Measurements from ENCODE around the gene HSPA2. TPM values are rescaled to one million over a fixed set of nuclear protein-coding genes. Genes with fewer than 3 reads are reported as not detected.

The HSPA2 gene
- total and polyA plus RNA-seq, 2 of the 13 experiments (the other 11 are each of a cell fraction or from before 2014, with no cell fraction given): 0.15 to 0.27 TPM

DNA sequence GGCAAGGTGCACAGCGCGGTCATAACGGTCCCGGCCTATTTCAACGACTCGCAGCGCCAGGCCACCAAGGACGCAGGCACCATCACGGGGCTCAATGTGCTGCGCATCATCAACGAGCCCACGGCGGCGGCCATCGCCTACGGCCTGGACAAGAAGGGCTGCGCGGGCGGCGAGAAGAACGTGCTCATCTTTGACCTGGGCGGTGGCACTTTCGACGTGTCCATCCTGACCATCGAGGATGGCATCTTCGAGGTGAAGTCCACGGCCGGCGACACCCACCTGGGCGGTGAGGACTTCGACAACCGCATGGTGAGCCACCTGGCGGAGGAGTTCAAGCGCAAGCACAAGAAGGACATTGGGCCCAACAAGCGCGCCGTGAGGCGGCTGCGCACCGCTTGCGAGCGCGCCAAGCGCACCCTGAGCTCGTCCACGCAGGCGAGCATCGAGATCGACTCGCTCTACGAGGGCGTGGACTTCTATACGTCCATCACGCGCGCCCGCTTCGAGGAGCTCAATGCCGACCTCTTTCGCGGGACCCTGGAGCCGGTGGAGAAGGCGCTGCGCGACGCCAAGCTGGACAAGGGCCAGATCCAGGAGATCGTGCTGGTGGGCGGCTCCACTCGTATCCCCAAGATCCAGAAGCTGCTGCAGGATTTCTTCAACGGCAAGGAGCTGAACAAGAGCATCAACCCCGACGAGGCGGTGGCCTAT, 875 bp downstream of the HSPA2 start:
- ATAC-seq: no peak
- no peaks in the 10 kb centered on the region for H3K79me2 ChIP-seq (ENCODE audit: insufficient read depth, low read length)
- no peak for DNase-seq (ENCODE audit: low spot score)
- no peak overlapping the region for H3K4me2 ChIP-seq (ENCODE audit: low read depth, low read length)
- H3K4me1 ChIP-seq (ENCODE audit: insufficient read depth, low read length): peaks cover 16% of the 10 kb centered on the region
- 96% methylated on average over 69 of the region's 73 CpGs for WGBS (ENCODE audit: low lambda C conversion rate)
- in situ Hi-C loops (cut with HindIII; ENCODE audit: extremely low pct_ligation_motif_present, low pct_unique_long_range_greater_than_20kb) (loop anchor here (5.0 kb wide), 1 partner anchor 96 kb away; no protein-coding TSS in a partner anchor), intact Hi-C loops (cut with micrococcal nuclease; ENCODE audit: unreplicated experiment) (no loop called here)
- no peaks in the 10 kb centered on the region for H4K20me1 ChIP-seq (ENCODE audit: insufficient read depth, low read length)
- H3K9ac ChIP-seq (ENCODE audit: insufficient read depth, low read depth, low read length): no peak overlapping the region
- H3K4me3 ChIP-seq (replicated peaks in 1 of 3; ENCODE audit: insufficient read depth in 1 of 3, low read depth in 2 of 3, low read length in 3 of 3): no peak overlapping the region
- no peak overlapping the region for H2AFZ ChIP-seq (ENCODE audit: low read length)
- POLR2A ChIA-PET: no interaction called here
- no peak for TF ChIP-seq ZNF790 (CRISPR knock-in tag; IDR thresholded peaks at IDR 0.05; ENCODE audit: borderline replicate concordance)
- TF ChIP-seq, protein P1, sequence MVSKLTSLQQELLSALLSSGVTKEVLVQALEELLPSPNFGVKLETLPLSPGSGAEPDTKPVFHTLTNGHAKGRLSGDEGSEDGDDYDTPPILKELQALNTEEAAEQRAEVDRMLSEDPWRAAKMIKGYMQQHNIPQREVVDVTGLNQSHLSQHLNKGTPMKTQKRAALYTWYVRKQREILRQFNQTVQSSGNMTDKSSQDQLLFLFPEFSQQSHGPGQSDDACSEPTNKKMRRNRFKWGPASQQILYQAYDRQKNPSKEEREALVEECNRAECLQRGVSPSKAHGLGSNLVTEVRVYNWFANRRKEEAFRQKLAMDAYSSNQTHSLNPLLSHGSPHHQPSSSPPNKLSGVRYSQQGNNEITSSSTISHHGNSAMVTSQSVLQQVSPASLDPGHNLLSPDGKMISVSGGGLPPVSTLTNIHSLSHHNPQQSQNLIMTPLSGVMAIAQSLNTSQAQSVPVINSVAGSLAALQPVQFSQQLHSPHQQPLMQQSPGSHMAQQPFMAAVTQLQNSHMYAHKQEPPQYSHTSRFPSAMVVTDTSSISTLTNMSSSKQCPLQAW (CRISPR knock-in tag; IDR thresholded peaks at IDR 0.05): no peak
- TF ChIP-seq SOX13 (IDR thresholded peaks at IDR 0.05): no peak
- TF ChIP-seq SOX13 (CRISPR knock-in tag; conservative IDR thresholded peaks at IDR 0.05 in 1 of 2, IDR thresholded peaks at IDR 0.05 in 1 of 2): no peak
- TF ChIP-seq ZFP1 (CRISPR knock-in tag; IDR thresholded peaks at IDR 0.05): no peak
- TF ChIP-seq CCAR2 (optimal IDR thresholded peaks at IDR 0.05; ENCODE audit: low read depth, low read length): no peak
- no peak for TF ChIP-seq CEBPB (IDR thresholded peaks at IDR 0.05; ENCODE audit: borderline replicate concordance, low read depth, low read length)
- TF ChIP-seq MZF1 (CRISPR knock-in tag; IDR thresholded peaks at IDR 0.05; ENCODE audit: borderline replicate concordance): no peak
- TF ChIP-seq ADNP (CRISPR knock-in tag; IDR thresholded peaks at IDR 0.05): no peak
- TF ChIP-seq RARA (CRISPR knock-in tag; IDR thresholded peaks at IDR 0.05): no peak
- no peak for TF ChIP-seq SOX6 (IDR thresholded peaks at IDR 0.05)
- no peak for TF ChIP-seq SOX6 (CRISPR knock-in tag; IDR thresholded peaks at IDR 0.05)
- no peak for TF ChIP-seq CAMTA2 (CRISPR knock-in tag; IDR thresholded peaks at IDR 0.05; ENCODE audit: borderline replicate concordance)
- TF ChIP-seq HNRNPUL1 (IDR thresholded peaks at IDR 0.05; ENCODE audit: low read depth, low read length): no peak
- no peak for TF ChIP-seq CREB1 (IDR thresholded peaks at IDR 0.05)
- TF ChIP-seq CREB1 (CRISPR knock-in tag; IDR thresholded peaks at IDR 0.05): no peak
- H3K27ac ChIP-seq (ENCODE audit: extremely low read length, insufficient read depth, low read length): no peak overlapping the region
- FAIRE-seq: no peak
- H3K36me3 ChIP-seq (replicated peaks in 1 of 2; ENCODE audit: control insufficient read depth in 1 of 2, insufficient read depth in 2 of 2, low read length in 2 of 2): no peaks in the 10 kb centered on the region
- BruUV-seq (replicated peaks): no TSS peak
- no peaks in the 10 kb centered on the region for H3K27me3 ChIP-seq (ENCODE audit: control insufficient read depth in 1 of 2, insufficient read depth in 2 of 2, low read length in 2 of 2)
- no peaks in the 10 kb centered on the region for H3K9me3 ChIP-seq (ENCODE audit: low read length)
- CTCF ChIA-PET (ENCODE audit: low intra/inter-chr PET ratio, low total read pairs): no interaction called here
